ENCODE results near the gene CYTH3.

GRCh38 chr7:6212008-6212407, 60.4 kb downstream of the CYTH3 start:
- TF ChIP-seq CTCF (IDR thresholded peaks at IDR 0.05; ENCODE audit: insufficient read depth, low read length) (no peak), GABPA (IDR thresholded peaks at IDR 0.05; ENCODE audit: low read depth) (no peak), POLR2AphosphoS5 (IDR thresholded peaks at IDR 0.05; ENCODE audit: low read depth) (no peak)

Measured in HL-60 (cell line).